ENCODE measurements around the gene EXOSC7. TPM values are rescaled to one million over a fixed set of nuclear protein-coding genes. Genes with fewer than 3 reads are reported as not detected.

The EXOSC7 gene
- total and polyA plus RNA-seq, 4 experiments from 2014 or later = 44.6 to 66.9 (median 47.3) TPM

DNA sequence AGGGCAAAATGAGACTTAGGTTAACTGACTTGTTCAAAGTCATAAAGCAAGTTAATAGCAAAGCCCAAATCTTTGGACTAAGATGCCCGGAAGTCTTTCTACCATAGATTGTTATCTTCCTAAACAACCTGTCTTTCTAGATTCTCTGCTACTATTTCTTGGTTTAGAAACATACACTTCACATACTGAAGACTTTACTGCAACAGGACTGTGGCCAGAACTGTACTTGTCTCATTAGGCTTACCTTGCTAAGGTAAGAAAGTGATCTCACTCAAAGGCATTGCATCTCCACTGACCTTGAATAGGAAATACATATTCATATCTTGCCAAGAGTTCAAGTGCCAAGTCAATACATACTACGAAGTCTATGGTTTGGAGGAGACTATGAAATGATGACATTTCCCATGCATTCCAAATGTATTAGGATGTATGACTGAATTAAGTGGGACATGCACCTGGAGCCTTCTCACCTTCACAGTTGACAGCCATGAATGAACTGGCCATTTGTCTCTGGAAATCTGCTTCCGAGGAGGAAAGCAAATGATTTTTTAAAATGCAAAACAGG lies 5.0 kb upstream of the EXOSC7 start:
- no peaks in the 10 kb centered on the region for H3K27me3 ChIP-seq (ENCODE audit: insufficient read depth, low read length)
- Mint-ChIP-seq H3K27ac (no peak overlapping the region), H3K9me3 (no peaks in the 10 kb centered on the region), H3K4me1 (peaks cover 35 to 74% (median 51%) of the 10 kb centered on the region in 4 donors), H3K36me3 (peaks cover 0 to 11% of the 10 kb centered on the region in 2 donors), H3K27me3 (no peaks in the 10 kb centered on the region), H3K4me3 (no peak overlapping the region)
- no peak for DNase-seq
- intact Hi-C loops (cut with micrococcal nuclease) = no loop called here
- POLR2A ChIA-PET (ENCODE audit: partially characterized antibody) = no interaction called here
- H3K36me3 ChIP-seq (ENCODE audit: insufficient read depth, low read length) = no peaks in the 10 kb centered on the region
- no peaks in the 10 kb centered on the region for H3K9me3 ChIP-seq (ENCODE audit: control insufficient read depth in 1 of 2, low read length in 2 of 2)
- peaks cover 45% of the 10 kb centered on the region for H3K4me1 ChIP-seq (ENCODE audit: insufficient read depth, low read length)
- H3K4me3 ChIP-seq (ENCODE audit: low read length in 2 of 2) = no peak overlapping the region
- H3K27ac ChIP-seq (ENCODE audit: low read depth, low read length) = no peak overlapping the region
- CTCF ChIA-PET (ENCODE audit: partially characterized antibody) = no interaction called here

- H3K4me1 Mint-ChIP-seq = peaks cover 39 to 72% (median 56%) of the 10 kb centered on the region in 4 donors
- Histone ChIP-seq H3K9me3 (ENCODE audit: control insufficient read depth in 1 of 2, low read length in 2 of 2) (no peaks in the 10 kb centered on the region), H3K4me1 (ENCODE audit: insufficient read depth, low read length) (peaks cover 50% of the 10 kb centered on the region), H3K27ac (ENCODE audit: low read depth, low read length) (no peak overlapping the region), H3K36me3 (ENCODE audit: insufficient read depth, low read length) (no peaks in the 10 kb centered on the region), H3K4me3 (ENCODE audit: low read length in 2 of 2) (peak overlapping the region in 1 of 2 donors; percentile 85), H3K27me3 (ENCODE audit: insufficient read depth, low read length) (no peaks in the 10 kb centered on the region)
- ChIA-PET CTCF (ENCODE audit: partially characterized antibody) (interaction anchor here (0.6 to 4.8 kb wide), 4 partner anchors 11 to 418 kb away, joined by 3 to 18 read pairs (median 4); no protein-coding TSS in a partner anchor), POLR2A (ENCODE audit: partially characterized antibody) (interaction anchor here (0.8 to 2.9 kb wide), 2 partner anchors 46 to 213 kb away, joined by 4 to 16 read pairs; partner anchors contain the start of genes KIAA1143 and KIF15)
- peaks cover 0 to 18% of the 10 kb centered on the region in 2 donors for H3K36me3 Mint-ChIP-seq
- H3K4me3 Mint-ChIP-seq = peak overlapping the region; percentile 93 to 97 (median 95)
- no peak for DNase-seq
- H3K27ac Mint-ChIP-seq = peak overlapping the region in 6 of 7 donors; percentile 19 to 96 (median 64)
- H3K9me3 Mint-ChIP-seq = no peaks in the 10 kb centered on the region
- intact Hi-C loops (cut with micrococcal nuclease) = no loop called here
- no peaks in the 10 kb centered on the region for H3K27me3 Mint-ChIP-seq
These were observed 1.6 kb upstream of the EXOSC7 start for GRCh38 chr3:44974416-44974815.

- POLR2A ChIA-PET (ENCODE audit: partially characterized antibody) = no interaction called here
These were observed 5.2 kb downstream of the EXOSC7 start for GRCh38 chr3:44981220-44981619.

GRCh38 chr3:44981751-44982150 lies 5.7 kb downstream of the EXOSC7 start:
- H3K36me3 Mint-ChIP-seq = peaks cover 9 to 12% of the 10 kb centered on the region in 2 donors
- Histone ChIP-seq H3K36me3 (ENCODE audit: insufficient read depth, low read length) (no peaks in the 10 kb centered on the region), H3K27ac (ENCODE audit: low read depth, low read length) (no peak overlapping the region), H3K4me1 (ENCODE audit: insufficient read depth, low read length) (peaks cover 72% of the 10 kb centered on the region), H3K4me3 (ENCODE audit: low read length in 2 of 2) (no peak overlapping the region), H3K9me3 (ENCODE audit: control insufficient read depth in 1 of 2, low read length in 2 of 2) (no peaks in the 10 kb centered on the region), H3K27me3 (ENCODE audit: insufficient read depth, low read length) (no peaks in the 10 kb centered on the region)
- peak in 2 of 5 donors; percentile 42 to 60 for DNase-seq
- H3K27me3 Mint-ChIP-seq = no peaks in the 10 kb centered on the region
- peaks cover 47 to 82% (median 68%) of the 10 kb centered on the region in 4 donors for H3K4me1 Mint-ChIP-seq
- peak overlapping the region in 6 of 8 donors; percentile 3 to 74 (median 47) for H3K4me3 Mint-ChIP-seq
- intact Hi-C loops (cut with micrococcal nuclease) = no loop called here
- peak overlapping the region in 6 of 7 donors; percentile 54 to 94 (median 78) for H3K27ac Mint-ChIP-seq
- H3K9me3 Mint-ChIP-seq = no peaks in the 10 kb centered on the region
- ChIA-PET POLR2A (ENCODE audit: partially characterized antibody) (no interaction called here), CTCF (ENCODE audit: partially characterized antibody) (interaction anchor here (0.8 to 1.6 kb wide), 3 partner anchors 11 to 228 kb away, joined by 3 to 6 read pairs (median 4); no protein-coding TSS in a partner anchor)

More at GRCh38 chr3:44981220-44981619, 5.2 kb downstream of the EXOSC7 start:
- Histone ChIP-seq H3K4me3 (ENCODE audit: low read length in 2 of 2) (no peak overlapping the region), H3K9me3 (ENCODE audit: control insufficient read depth in 1 of 2, low read length in 2 of 2) (no peaks in the 10 kb centered on the region), H3K36me3 (ENCODE audit: insufficient read depth, low read length) (no peaks in the 10 kb centered on the region), H3K27ac (ENCODE audit: low read depth, low read length) (no peak overlapping the region), H3K27me3 (ENCODE audit: insufficient read depth, low read length) (no peaks in the 10 kb centered on the region), H3K4me1 (ENCODE audit: insufficient read depth, low read length) (peaks cover 72% of the 10 kb centered on the region)
- Mint-ChIP-seq H3K9me3 (no peaks in the 10 kb centered on the region), H3K4me3 (peak overlapping the region in 2 of 8 donors; percentile 53 to 57), H3K4me1 (peaks cover 47 to 87% (median 71%) of the 10 kb centered on the region in 4 donors), H3K36me3 (peaks cover 9 to 16% of the 10 kb centered on the region in 2 donors), H3K27ac (peak overlapping the region in 4 of 7 donors; percentile 17 to 82 (median 51)), H3K27me3 (no peaks in the 10 kb centered on the region)
- DNase-seq = peak in 1 of 5 donors; percentile 40
- CTCF ChIA-PET (ENCODE audit: partially characterized antibody) = interaction anchor here (0.8 to 1.6 kb wide), 3 partner anchors 11 to 229 kb away, joined by 3 to 6 read pairs (median 4); no protein-coding TSS in a partner anchor
- intact Hi-C loops (cut with micrococcal nuclease) = no loop called here

- H3K36me3 Mint-ChIP-seq = peaks cover 9 to 10% of the 10 kb centered on the region in 2 donors
- H3K4me1 Mint-ChIP-seq = peaks cover 45 to 81% (median 63%) of the 10 kb centered on the region in 4 donors
- POLR2A ChIA-PET (ENCODE audit: partially characterized antibody) = no interaction called here
- peak overlapping the region in 1 of 8 donors; percentile 31 for H3K4me3 Mint-ChIP-seq
- no peaks in the 10 kb centered on the region for H3K27me3 ChIP-seq (ENCODE audit: insufficient read depth, low read length)
- CTCF ChIA-PET (ENCODE audit: partially characterized antibody) = interaction anchor here (1.6 kb wide), 1 partner anchor 227 kb away, joined by 3 read pairs; no protein-coding TSS in a partner anchor
- H3K9me3 Mint-ChIP-seq = no peaks in the 10 kb centered on the region
- H3K9me3 ChIP-seq (ENCODE audit: control insufficient read depth in 1 of 2, low read length in 2 of 2) = no peaks in the 10 kb centered on the region
- no peaks in the 10 kb centered on the region for H3K36me3 ChIP-seq (ENCODE audit: insufficient read depth, low read length)
- H3K4me1 ChIP-seq (ENCODE audit: insufficient read depth, low read length) = peaks cover 61% of the 10 kb centered on the region
- no peak overlapping the region for H3K27ac ChIP-seq (ENCODE audit: low read depth, low read length)
- no peaks in the 10 kb centered on the region for H3K27me3 Mint-ChIP-seq
- intact Hi-C loops (cut with micrococcal nuclease) = no loop called here
- DNase-seq = no peak
- H3K27ac Mint-ChIP-seq = peak overlapping the region in 2 of 7 donors; percentile 36 to 46
- H3K4me3 ChIP-seq (ENCODE audit: low read length in 2 of 2) = no peak overlapping the region
These were observed 6.8 kb downstream of the EXOSC7 start for GRCh38 chr3:44982817-44983216.

DNA sequence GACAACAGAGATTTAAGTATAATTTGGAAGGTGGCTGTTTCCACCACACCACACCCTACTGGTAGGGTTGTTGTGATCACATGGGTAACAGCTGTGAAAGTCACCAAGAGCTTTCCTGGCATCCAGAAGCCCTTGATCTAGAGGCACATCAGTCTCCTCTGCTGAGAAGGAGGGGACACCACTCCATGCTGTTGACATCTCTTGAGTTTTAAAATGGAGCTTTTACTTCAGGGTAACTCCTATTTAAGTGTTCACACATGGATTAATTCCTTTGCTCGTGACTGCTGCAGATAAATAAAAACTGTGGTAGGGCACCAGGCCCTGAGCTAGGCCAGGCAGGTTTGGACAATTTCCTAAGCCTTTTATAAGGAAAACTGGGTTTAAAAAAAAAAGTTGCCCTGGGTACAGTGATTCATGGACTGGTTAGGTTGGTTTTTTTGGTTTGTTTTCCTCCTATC lies 7.5 kb downstream of the EXOSC7 start:
- no peaks in the 10 kb centered on the region for H3K27me3 ChIP-seq (ENCODE audit: insufficient read depth, low read length)
- Mint-ChIP-seq H3K27me3 (no peaks in the 10 kb centered on the region), H3K27ac (peak overlapping the region in 4 of 7 donors; percentile 22 to 53 (median 41)), H3K4me1 (peaks cover 45 to 78% (median 62%) of the 10 kb centered on the region in 4 donors), H3K4me3 (no peak overlapping the region), H3K9me3 (no peaks in the 10 kb centered on the region), H3K36me3 (peaks cover 9 to 13% of the 10 kb centered on the region in 2 donors)
- ChIA-PET POLR2A (ENCODE audit: partially characterized antibody) (no interaction called here), CTCF (ENCODE audit: partially characterized antibody) (interaction anchor here (0.6 to 1.6 kb wide), 5 partner anchors 9 to 676 kb away, joined by 3 to 7 read pairs (median 3); no protein-coding TSS in a partner anchor)
- H3K27ac ChIP-seq (ENCODE audit: low read depth, low read length) = no peak overlapping the region
- intact Hi-C loops (cut with micrococcal nuclease) = no loop called here
- H3K9me3 ChIP-seq (ENCODE audit: control insufficient read depth in 1 of 2, low read length in 2 of 2) = no peaks in the 10 kb centered on the region
- no peak for DNase-seq
- peaks cover 57% of the 10 kb centered on the region for H3K4me1 ChIP-seq (ENCODE audit: insufficient read depth, low read length)
- no peak overlapping the region for H3K4me3 ChIP-seq (ENCODE audit: low read length in 2 of 2)
- no peaks in the 10 kb centered on the region for H3K36me3 ChIP-seq (ENCODE audit: insufficient read depth, low read length)

DNA sequence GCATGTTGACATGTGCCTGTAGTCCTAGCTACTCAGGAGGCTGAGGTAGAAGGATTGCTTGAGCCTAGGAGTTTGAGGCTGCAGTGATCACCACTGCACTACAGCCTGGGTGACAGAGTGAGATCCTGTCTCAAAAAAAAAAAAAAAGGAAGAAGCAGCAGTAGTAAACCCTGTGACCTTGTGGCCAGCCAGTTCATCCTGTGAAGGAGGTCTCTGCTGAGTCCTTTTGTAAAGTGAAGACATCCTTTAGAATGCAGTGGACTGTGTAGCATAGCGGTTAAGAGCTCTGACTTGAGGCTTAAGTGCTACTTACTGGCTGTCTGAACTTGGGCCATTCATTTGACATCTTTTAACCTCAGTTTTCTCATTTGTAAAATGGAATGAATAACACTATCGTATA lies 8.3 kb downstream of the EXOSC7 start:
- DNase-seq = no peak
- Histone ChIP-seq H3K9me3 (ENCODE audit: control insufficient read depth in 1 of 2, low read length in 2 of 2) (no peaks in the 10 kb centered on the region), H3K36me3 (ENCODE audit: insufficient read depth, low read length) (no peaks in the 10 kb centered on the region), H3K4me1 (ENCODE audit: insufficient read depth, low read length) (peaks cover 49% of the 10 kb centered on the region), H3K27me3 (ENCODE audit: insufficient read depth, low read length) (no peaks in the 10 kb centered on the region), H3K4me3 (ENCODE audit: low read length in 2 of 2) (no peak overlapping the region), H3K27ac (ENCODE audit: low read depth, low read length) (no peak overlapping the region)
- intact Hi-C loops (cut with micrococcal nuclease) = no loop called here
- Mint-ChIP-seq H3K9me3 (no peaks in the 10 kb centered on the region), H3K4me1 (peaks cover 41 to 72% (median 57%) of the 10 kb centered on the region in 4 donors), H3K27ac (peak overlapping the region in 1 of 7 donors; percentile 13), H3K36me3 (peaks cover 14 to 22% of the 10 kb centered on the region in 2 donors), H3K4me3 (no peak overlapping the region), H3K27me3 (no peaks in the 10 kb centered on the region)
- POLR2A ChIA-PET (ENCODE audit: partially characterized antibody) = interaction anchor here (1.8 kb wide), 1 partner anchor 8 kb away, joined by 7 read pairs; the partner anchor contains the start of genes EXOSC7 and ZDHHC3
- CTCF ChIA-PET (ENCODE audit: partially characterized antibody) = interaction anchor here (0.8 to 1.7 kb wide), 6 partner anchors 7 to 675 kb away, joined by 3 to 7 read pairs (median 4); no protein-coding TSS in a partner anchor
